Subcutaneous adipose tissue (tissue), 4 donors: Measurements from ENCODE around the gene TMPRSS4. TPM values are rescaled to one million over a fixed set of nuclear protein-coding genes. Genes with fewer than 3 reads are reported as not detected.

ENCODE experiments used
- total RNA-seq, 4 donors: library from RNA; depleted of rRNA; stranded (reverse); fragments of >200 nt; gene quantifications; one replicate each; pipeline ENCODE4 v1.1.0, GENCODE V29; 2016
- TF ChIP-seq, protein P1 (sequence below): fragments of 450-650 bp; IDR thresholded peaks from one replicate; pipeline ENCODE4 v1.5.1; 2016; ENCODE audit warnings: low read depth, mild to moderate bottlenecking, control low read depth, antibody characterized with exemption, moderate library complexity

Gene TMPRSS4
- total RNA-seq, 4 donors from 2014 or later, result 1.1 TPM; not detected in 3

- TF ChIP-seq, protein P1, sequence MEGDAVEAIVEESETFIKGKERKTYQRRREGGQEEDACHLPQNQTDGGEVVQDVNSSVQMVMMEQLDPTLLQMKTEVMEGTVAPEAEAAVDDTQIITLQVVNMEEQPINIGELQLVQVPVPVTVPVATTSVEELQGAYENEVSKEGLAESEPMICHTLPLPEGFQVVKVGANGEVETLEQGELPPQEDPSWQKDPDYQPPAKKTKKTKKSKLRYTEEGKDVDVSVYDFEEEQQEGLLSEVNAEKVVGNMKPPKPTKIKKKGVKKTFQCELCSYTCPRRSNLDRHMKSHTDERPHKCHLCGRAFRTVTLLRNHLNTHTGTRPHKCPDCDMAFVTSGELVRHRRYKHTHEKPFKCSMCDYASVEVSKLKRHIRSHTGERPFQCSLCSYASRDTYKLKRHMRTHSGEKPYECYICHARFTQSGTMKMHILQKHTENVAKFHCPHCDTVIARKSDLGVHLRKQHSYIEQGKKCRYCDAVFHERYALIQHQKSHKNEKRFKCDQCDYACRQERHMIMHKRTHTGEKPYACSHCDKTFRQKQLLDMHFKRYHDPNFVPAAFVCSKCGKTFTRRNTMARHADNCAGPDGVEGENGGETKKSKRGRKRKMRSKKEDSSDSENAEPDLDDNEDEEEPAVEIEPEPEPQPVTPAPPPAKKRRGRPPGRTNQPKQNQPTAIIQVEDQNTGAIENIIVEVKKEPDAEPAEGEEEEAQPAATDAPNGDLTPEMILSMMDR, result no peak
Observed at GRCh38 chr11:118046051-118046963, 30.6 kb upstream of the TMPRSS4 start.

- TF ChIP-seq, protein P1, result no peak
Observed at GRCh38 chr11:118046964-118047700, 29.7 kb upstream of the TMPRSS4 start.

- TF ChIP-seq, protein P1, result no peak
Observed at GRCh38 chr11:118047749-118048148, 29.1 kb upstream of the TMPRSS4 start.

GRCh38 chr11:118048472-118049370 is 28.2 kb upstream of the TMPRSS4 start:
- TF ChIP-seq, protein P1, result no peak

DNA sequence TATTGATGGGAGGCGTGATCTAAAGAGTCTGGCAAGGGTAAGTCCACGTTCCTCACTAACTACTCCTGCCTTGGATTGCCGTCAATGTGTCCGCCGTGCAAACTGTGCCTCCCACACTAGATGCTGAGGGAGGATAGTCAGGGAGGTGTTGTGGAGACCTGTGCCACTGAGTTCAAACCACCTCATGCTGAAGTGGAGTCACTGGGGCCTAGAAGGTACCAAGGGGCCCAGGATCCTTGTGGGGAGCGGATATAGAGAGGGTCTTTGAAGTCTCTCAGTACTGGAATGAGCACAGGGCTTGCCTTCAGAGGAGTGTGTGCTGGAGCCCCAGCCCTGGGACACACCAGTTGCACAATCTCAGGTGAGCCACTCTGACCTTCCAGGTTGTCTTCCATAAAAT is 27.1 kb upstream of the TMPRSS4 start:
- TF ChIP-seq, protein P1, result no peak

GRCh38 chr11:118050208-118050891 is 26.5 kb upstream of the TMPRSS4 start:
- TF ChIP-seq, protein P1, result no peak
